Measurements from ENCODE around the gene TFDP3. TPM values are rescaled to one million over a fixed set of nuclear protein-coding genes. Genes with fewer than 3 reads are reported as not detected.

The TFDP3 gene
- total RNA-seq, 1 donor from 2014 or later = not detected

GRCh38 chrX:133207751-133208150 is 10.4 kb downstream of the TFDP3 start:
- Histone ChIP-seq H3K27me3 (ENCODE audit: low read depth) (no peaks in the 10 kb centered on the region), H3K4me1 (no peaks in the 10 kb centered on the region), H3K4me3 (no peak overlapping the region), H3K27ac (replicated peaks) (no peak overlapping the region), H3K9me3 (replicated peaks) (no peaks in the 10 kb centered on the region), H3K36me3 (no peaks in the 10 kb centered on the region)
- intact Hi-C loops (cut with micrococcal nuclease) = no loop called here
- no peak for TF ChIP-seq CTCF (IDR thresholded peaks at IDR 0.05; ENCODE audit: borderline replicate concordance)
- no peak for DNase-seq

- no peak for DNase-seq
- Histone ChIP-seq H3K27me3 (ENCODE audit: low read depth) (no peaks in the 10 kb centered on the region), H3K4me3 (no peak overlapping the region), H3K36me3 (no peaks in the 10 kb centered on the region), H3K9me3 (replicated peaks) (no peaks in the 10 kb centered on the region), H3K27ac (replicated peaks) (no peak overlapping the region), H3K4me1 (no peaks in the 10 kb centered on the region)
- intact Hi-C loops (cut with micrococcal nuclease) = no loop called here
- no peak for TF ChIP-seq CTCF (IDR thresholded peaks at IDR 0.05; ENCODE audit: borderline replicate concordance)
Measured at GRCh38 chrX:133191739-133192039, 26.5 kb downstream of the TFDP3 start.

- Histone ChIP-seq H3K4me3 (no peak overlapping the region), H3K27me3 (ENCODE audit: low read depth) (no peaks in the 10 kb centered on the region), H3K4me1 (no peaks in the 10 kb centered on the region), H3K27ac (replicated peaks) (no peak overlapping the region), H3K36me3 (no peaks in the 10 kb centered on the region), H3K9me3 (replicated peaks) (no peaks in the 10 kb centered on the region)
- no peak for DNase-seq
- no peak for TF ChIP-seq CTCF (IDR thresholded peaks at IDR 0.05; ENCODE audit: borderline replicate concordance)
- intact Hi-C loops (cut with micrococcal nuclease) = no loop called here
Measured at GRCh38 chrX:133190877-133191738, 27.0 kb downstream of the TFDP3 start.

- Histone ChIP-seq H3K4me3 (no peak overlapping the region), H3K36me3 (no peaks in the 10 kb centered on the region), H3K27me3 (ENCODE audit: low read depth) (no peaks in the 10 kb centered on the region), H3K27ac (replicated peaks) (no peak overlapping the region), H3K4me1 (no peaks in the 10 kb centered on the region), H3K9me3 (replicated peaks) (no peaks in the 10 kb centered on the region)
- no peak for DNase-seq
- intact Hi-C loops (cut with micrococcal nuclease) = no loop called here
- TF ChIP-seq CTCF (IDR thresholded peaks at IDR 0.05; ENCODE audit: borderline replicate concordance) = no peak
Measured at GRCh38 chrX:133189195-133189594, 29.0 kb downstream of the TFDP3 start.

GRCh38 chrX:133188631-133189030 is 29.5 kb downstream of the TFDP3 start:
- no peak for DNase-seq
- intact Hi-C loops (cut with micrococcal nuclease) = no loop called here
- Histone ChIP-seq H3K9me3 (replicated peaks) (no peaks in the 10 kb centered on the region), H3K27me3 (ENCODE audit: low read depth) (no peaks in the 10 kb centered on the region), H3K4me3 (no peak overlapping the region), H3K4me1 (no peaks in the 10 kb centered on the region), H3K27ac (replicated peaks) (no peak overlapping the region), H3K36me3 (no peaks in the 10 kb centered on the region)
- no peak for TF ChIP-seq CTCF (IDR thresholded peaks at IDR 0.05; ENCODE audit: borderline replicate concordance)
